Caco-2 (cell line): ENCODE measurements around the gene RAD51B. TPM values are rescaled to one million over a fixed set of nuclear protein-coding genes. Genes with fewer than 3 reads are reported as not detected.

Source experiments
- BruUV-seq: library from RNA; stranded (reverse); fragments of 400-500 nt; replicated peaks from 2 replicates; lab custom pipeline; 2021; lab: Mats Ljungman, UMichigan
- CTCF ChIA-PET: fragments of 300-600 bp; sonication (Branson Sonifier 250); formaldehyde crosslinking; loops from one replicate; lab custom pipeline; 2022; ENCODE audit warnings: antibody characterized with exemption; lab: Charles Lee
- POLR2A ChIA-PET: fragments of 300-600 bp; sonication (Branson Sonifier 250); formaldehyde crosslinking; loops from one replicate; lab custom pipeline; 2022; ENCODE audit warnings: antibody characterized with exemption; lab: Charles Lee
- DNase-seq, 2 experiments: peaks; one replicate each; pipeline versions ENCODE4 v3.0.0 to v3.0.0-alpha.2; 2020 to 2022
- H3K27me3 ChIP-seq: replicated peaks from 2 replicates; pipeline ENCODE4 v1.6.0; 2011; ENCODE audit warnings: low read length; ENCODE audit not compliant: control insufficient read depth, insufficient read depth
- H3K36me3 ChIP-seq: 2 replicates; pipeline ENCODE4 v1.5.1; 2011; ENCODE audit warnings: low read length; ENCODE audit not compliant: control insufficient read depth, insufficient read depth
- H3K4me1 ChIP-seq: fragments of 250-450 bp; sonication (Bioruptor Pico); 2 replicates; pipeline ENCODE4 v1.5.1; 2020; ENCODE audit warnings: mild to moderate bottlenecking
- H3K4me3 ChIP-seq: 2 replicates; pipeline ENCODE4 v1.5.1; 2011; ENCODE audit warnings: low read depth, mild to moderate bottlenecking, control low read depth, low read length
- H3K9me3 ChIP-seq: fragments of 250-450 bp; sonication (Bioruptor Pico); 2 replicates; pipeline ENCODE4 v1.5.1; 2020; ENCODE audit warnings: mild to moderate bottlenecking, moderate library complexity
- H3K27ac Mint-ChIP-seq: one replicate; pipeline ENCODE4 v1.8.0; 2022; ENCODE audit warnings: mixed read lengths; ENCODE audit not compliant: unreplicated experiment
- H3K27me3 Mint-ChIP-seq: one replicate; pipeline ENCODE4 v1.8.0; 2022; ENCODE audit warnings: mixed read lengths; ENCODE audit not compliant: insufficient read depth, unreplicated experiment
- H3K36me3 Mint-ChIP-seq: one replicate; pipeline ENCODE4 v1.8.0; 2022; ENCODE audit warnings: mild to moderate bottlenecking, mixed read lengths; ENCODE audit not compliant: insufficient read depth, unreplicated experiment
- H3K4me1 Mint-ChIP-seq: one replicate; pipeline ENCODE4 v1.8.0; 2022; ENCODE audit warnings: low read depth, mixed read lengths; ENCODE audit not compliant: unreplicated experiment
- H3K4me3 Mint-ChIP-seq: one replicate; pipeline ENCODE4 v1.8.0; 2022; ENCODE audit warnings: mild to moderate bottlenecking, moderate library complexity, mixed read lengths; ENCODE audit not compliant: unreplicated experiment
- H3K9me3 Mint-ChIP-seq: one replicate; pipeline ENCODE4 v1.8.0; 2022; ENCODE audit warnings: mixed read lengths; ENCODE audit not compliant: unreplicated experiment
- intact Hi-C: fragments of 100-400 bp; cut with micrococcal nuclease; formaldehyde crosslinking; loops from one replicate; pipeline ENCODE4 v1.10.0; 2022; ENCODE audit not compliant: unreplicated experiment
- total RNA-seq: library from RNA; stranded (reverse); gene quantifications from 2 replicates; pipeline ENCODE4 v1.2.3, GENCODE V29; 2022
- TF ChIP-seq, protein P1 (sequence below), 2 experiments: fragments of 200-600 bp in 1 of 2; IDR thresholded peaks; 1 replicate in 1 of 2; 2 replicates in 1 of 2; pipeline versions ENCODE4 v1.5.1 to v1.8.0; 2011 to 2022; ENCODE audit warnings: antibody characterized with exemption in 1 of 2, control low read depth in 1 of 2, inconsistent platforms in 1 of 2, low read depth in 1 of 2, low read length in 1 of 2, mild to moderate bottlenecking in 1 of 2, moderate library complexity in 1 of 2; ENCODE audit not compliant: insufficient read depth in 1 of 2, severe bottlenecking in 1 of 2, unreplicated experiment in 1 of 2

The RAD51B gene
- total RNA-seq, 1 experiment from 2014 or later, result 16.7 TPM

GRCh38 chr14:68528040-68528687 is 708.6 kb downstream of the RAD51B start:
- H3K4me1 ChIP-seq, result peaks cover 6% of the 10 kb centered on the region
- ChIA-PET CTCF (no interaction called here), POLR2A (no interaction called here)
- no peaks in the 10 kb centered on the region for H3K27me3 ChIP-seq
- TF ChIP-seq, protein P1, sequence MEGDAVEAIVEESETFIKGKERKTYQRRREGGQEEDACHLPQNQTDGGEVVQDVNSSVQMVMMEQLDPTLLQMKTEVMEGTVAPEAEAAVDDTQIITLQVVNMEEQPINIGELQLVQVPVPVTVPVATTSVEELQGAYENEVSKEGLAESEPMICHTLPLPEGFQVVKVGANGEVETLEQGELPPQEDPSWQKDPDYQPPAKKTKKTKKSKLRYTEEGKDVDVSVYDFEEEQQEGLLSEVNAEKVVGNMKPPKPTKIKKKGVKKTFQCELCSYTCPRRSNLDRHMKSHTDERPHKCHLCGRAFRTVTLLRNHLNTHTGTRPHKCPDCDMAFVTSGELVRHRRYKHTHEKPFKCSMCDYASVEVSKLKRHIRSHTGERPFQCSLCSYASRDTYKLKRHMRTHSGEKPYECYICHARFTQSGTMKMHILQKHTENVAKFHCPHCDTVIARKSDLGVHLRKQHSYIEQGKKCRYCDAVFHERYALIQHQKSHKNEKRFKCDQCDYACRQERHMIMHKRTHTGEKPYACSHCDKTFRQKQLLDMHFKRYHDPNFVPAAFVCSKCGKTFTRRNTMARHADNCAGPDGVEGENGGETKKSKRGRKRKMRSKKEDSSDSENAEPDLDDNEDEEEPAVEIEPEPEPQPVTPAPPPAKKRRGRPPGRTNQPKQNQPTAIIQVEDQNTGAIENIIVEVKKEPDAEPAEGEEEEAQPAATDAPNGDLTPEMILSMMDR (IDR thresholded peaks at IDR 0.05; ENCODE audit: insufficient read depth in 1 of 2, low read depth in 1 of 2, low read length in 1 of 2, severe bottlenecking in 1 of 2, unreplicated experiment in 1 of 2), result no peak
- no peak overlapping the region for H3K4me3 ChIP-seq
- BruUV-seq, result no TSS peak
- no peaks in the 10 kb centered on the region; the same call in 1 of the 2 replicates for H3K36me3 ChIP-seq
- no peak for DNase-seq
- Mint-ChIP-seq H3K27ac (no peak overlapping the region), H3K27me3 (no peaks in the 10 kb centered on the region), H3K4me3 (no peak overlapping the region), H3K4me1 (peaks cover 4% of the 10 kb centered on the region), H3K9me3 (peaks cover 15% of the 10 kb centered on the region), H3K36me3 (no peaks in the 10 kb centered on the region)
- intact Hi-C loops, result loop anchor here (10.0 kb wide), 1 partner anchor 267 kb away; the partner anchor contains the start of gene ZFP36L1
- peaks cover 26% of the 10 kb centered on the region for H3K9me3 ChIP-seq

DNA sequence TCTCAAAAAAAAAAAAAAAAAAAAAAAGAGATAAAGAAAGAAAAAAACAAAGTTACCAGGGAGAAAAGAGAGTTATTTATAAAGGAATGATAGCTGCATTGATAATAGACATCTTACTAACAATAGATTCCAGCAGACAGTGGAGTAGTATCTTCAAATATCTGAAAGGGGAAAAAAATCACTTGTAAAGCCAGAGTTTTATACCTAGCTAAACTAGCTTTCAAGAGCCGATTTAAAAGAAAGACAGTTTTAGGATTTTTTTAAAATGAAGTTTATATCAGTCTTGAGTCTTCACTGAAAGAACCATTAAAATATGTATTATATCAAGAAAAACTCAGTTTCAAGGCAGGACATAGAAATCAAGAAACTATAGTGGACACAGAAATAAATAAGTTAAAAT is 710.9 kb downstream of the RAD51B start:
- H3K27me3 ChIP-seq, result no peaks in the 10 kb centered on the region
- H3K4me1 Mint-ChIP-seq, result no peaks in the 10 kb centered on the region
- no peak overlapping the region for H3K4me3 Mint-ChIP-seq
- DNase-seq, result no peak
- no peak overlapping the region for H3K27ac Mint-ChIP-seq
- TF ChIP-seq, protein P1 (IDR thresholded peaks at IDR 0.05; ENCODE audit: insufficient read depth in 1 of 2, low read depth in 1 of 2, low read length in 1 of 2, severe bottlenecking in 1 of 2, unreplicated experiment in 1 of 2), result no peak
- H3K36me3 Mint-ChIP-seq, result no peaks in the 10 kb centered on the region
- BruUV-seq, result no TSS peak
- H3K4me1 ChIP-seq, result 0 out of 2 replicates have a peak, but pooled peaks cover 5% of the 10 kb centered on the region
- no peaks in the 10 kb centered on the region; the same call in 1 of the 2 replicates for H3K36me3 ChIP-seq
- intact Hi-C loops, result no loop called here
- ChIA-PET CTCF (no interaction called here), POLR2A (no interaction called here)
- H3K4me3 ChIP-seq, result no peak overlapping the region
- peaks cover 26% of the 10 kb centered on the region for H3K9me3 ChIP-seq
- peaks cover 31% of the 10 kb centered on the region for H3K9me3 Mint-ChIP-seq
- H3K27me3 Mint-ChIP-seq, result no peaks in the 10 kb centered on the region

DNA sequence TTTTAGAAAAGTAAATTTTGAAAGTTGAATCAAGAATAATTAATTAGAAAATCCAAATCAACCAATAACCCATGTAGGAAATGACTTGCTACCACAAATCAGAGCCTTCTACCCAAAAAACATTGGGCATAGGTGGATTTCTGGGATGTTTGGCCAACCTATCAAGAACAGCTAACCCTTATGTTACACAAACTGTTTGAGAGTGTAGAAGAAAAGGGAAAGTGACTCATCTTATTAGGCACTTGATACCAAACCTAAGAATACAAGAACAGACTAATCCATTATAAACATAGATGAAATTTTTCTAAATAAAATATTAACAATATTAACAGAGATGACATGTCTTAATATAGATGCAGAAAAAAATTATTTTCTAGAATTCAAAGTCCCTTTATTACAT is 712.9 kb downstream of the RAD51B start:
- no peaks in the 10 kb centered on the region for H3K27me3 Mint-ChIP-seq
- peaks cover 31% of the 10 kb centered on the region for H3K9me3 Mint-ChIP-seq
- no TSS peak for BruUV-seq
- H3K4me3 ChIP-seq, result no peak overlapping the region
- peaks cover 26% of the 10 kb centered on the region for H3K9me3 ChIP-seq
- H3K36me3 ChIP-seq, result no peaks in the 10 kb centered on the region
- intact Hi-C loops, result no loop called here
- no peaks in the 10 kb centered on the region for H3K27me3 ChIP-seq
- DNase-seq, result no peak
- 0 out of 2 replicates have a peak, but pooled peaks cover 1% of the 10 kb centered on the region for H3K4me1 ChIP-seq
- H3K27ac Mint-ChIP-seq, result no peak overlapping the region
- H3K4me1 Mint-ChIP-seq, result no peaks in the 10 kb centered on the region
- POLR2A ChIA-PET, result no interaction called here
- CTCF ChIA-PET, result no interaction called here
- TF ChIP-seq, protein P1 (IDR thresholded peaks at IDR 0.05; ENCODE audit: insufficient read depth in 1 of 2, low read depth in 1 of 2, low read length in 1 of 2, severe bottlenecking in 1 of 2, unreplicated experiment in 1 of 2), result no peak
- H3K4me3 Mint-ChIP-seq, result no peak overlapping the region
- H3K36me3 Mint-ChIP-seq, result no peaks in the 10 kb centered on the region
